Astrocyte (in vitro differentiated cells and primary cell): ENCODE results near the gene UQCRQ. TPM values are rescaled to one million over a fixed set of nuclear protein-coding genes. Genes with fewer than 3 reads are reported as not detected.

ENCODE experiments used
- DNase-seq: peaks from one replicate; pipeline ENCODE4 v3.0.0-alpha.2; 2010; ENCODE audit warnings: low read depth
- FAIRE-seq: peaks from 2 replicates; lab custom pipeline; 2011; peaks lifted over from hg19 to GRCh38; lab: Jason Lieb, UNC
- H2AFZ ChIP-seq: 2 replicates; pipeline ENCODE4 v1.6.0; 2012; ENCODE audit warnings: low read depth, low read length, inconsistent platforms
- H3K27ac ChIP-seq: 2 replicates; pipeline ENCODE4 v1.5.1; 2011; ENCODE audit warnings: low read depth, low read length, inconsistent platforms
- H3K27me3 ChIP-seq: 2 replicates; pipeline ENCODE4 v1.6.0; 2011; ENCODE audit warnings: low read length, inconsistent platforms; ENCODE audit not compliant: insufficient read depth
- H3K36me3 ChIP-seq: 2 replicates; pipeline ENCODE4 v1.5.1; 2011; ENCODE audit warnings: low read length, inconsistent platforms; ENCODE audit not compliant: insufficient read depth
- H3K4me1 ChIP-seq: 2 replicates; pipeline ENCODE4 v1.5.1; 2011; ENCODE audit warnings: low read length, inconsistent platforms; ENCODE audit not compliant: insufficient read depth
- H3K4me2 ChIP-seq: 2 replicates; pipeline ENCODE4 v1.6.0; 2012; ENCODE audit warnings: low read length, inconsistent platforms
- H3K4me3 ChIP-seq: 2 replicates; pipeline ENCODE4 v1.5.1; 2011; ENCODE audit warnings: low read depth, mild to moderate bottlenecking, low read length, inconsistent platforms; ENCODE audit not compliant: insufficient read depth
- H3K79me2 ChIP-seq: 2 replicates; pipeline ENCODE4 v1.6.0; 2012; ENCODE audit warnings: mild to moderate bottlenecking, low read length, inconsistent platforms; ENCODE audit not compliant: insufficient read depth
- H3K9ac ChIP-seq: 2 replicates; pipeline ENCODE4 v1.6.0; 2012; ENCODE audit warnings: mild to moderate bottlenecking, low read length, inconsistent platforms
- H3K9me3 ChIP-seq: 2 replicates; pipeline ENCODE4 v1.5.1; 2012; ENCODE audit warnings: low read depth, mild to moderate bottlenecking, low read length, inconsistent platforms; ENCODE audit not compliant: insufficient read depth
- H4K20me1 ChIP-seq: 2 replicates; pipeline ENCODE4 v1.6.0; 2012; ENCODE audit warnings: low read length, inconsistent platforms; ENCODE audit not compliant: insufficient read depth
- H3K27ac Mint-ChIP-seq: one replicate; pipeline ENCODE4 v1.8.0; 2021; ENCODE audit warnings: mild to moderate bottlenecking, mixed read lengths; ENCODE audit not compliant: unreplicated experiment
- H3K27me3 Mint-ChIP-seq: one replicate; pipeline ENCODE4 v1.8.0; 2021; ENCODE audit warnings: low read depth, mixed read lengths; ENCODE audit not compliant: unreplicated experiment
- H3K36me3 Mint-ChIP-seq: one replicate; pipeline ENCODE4 v1.8.0; 2021; ENCODE audit warnings: low read depth, mixed read lengths; ENCODE audit not compliant: unreplicated experiment
- H3K4me1 Mint-ChIP-seq: one replicate; pipeline ENCODE4 v1.8.0; 2021; ENCODE audit warnings: low read depth, mixed read lengths; ENCODE audit not compliant: unreplicated experiment
- H3K4me3 Mint-ChIP-seq: one replicate; pipeline ENCODE4 v1.8.0; 2021; ENCODE audit warnings: mild to moderate bottlenecking, moderate library complexity, mixed read lengths; ENCODE audit not compliant: unreplicated experiment
- H3K9me3 Mint-ChIP-seq: one replicate; pipeline ENCODE4 v1.8.0; 2021; ENCODE audit warnings: mild to moderate bottlenecking, mixed read lengths; ENCODE audit not compliant: unreplicated experiment
- EZH2 ChIP-seq: IDR thresholded peaks from 2 replicates; pipeline ENCODE4 v1.6.1; 2012; ENCODE audit warnings: mild to moderate bottlenecking, low read length, inconsistent platforms; ENCODE audit not compliant: insufficient read depth
- total RNA-seq: library from RNA; stranded (reverse); gene quantifications from 2 replicates; pipeline ENCODE4 v1.2.1, GENCODE V29; 2021
- TF ChIP-seq, protein P1 (sequence below): IDR thresholded peaks from 2 replicates; pipeline ENCODE4 v1.5.1; 2011; ENCODE audit warnings: low read depth, mild to moderate bottlenecking, inconsistent platforms, low read length, moderate library complexity; ENCODE audit not compliant: insufficient read depth

UQCRQ gene
- total RNA-seq, 1 donor from 2014 or later, result 382 TPM

DNA sequence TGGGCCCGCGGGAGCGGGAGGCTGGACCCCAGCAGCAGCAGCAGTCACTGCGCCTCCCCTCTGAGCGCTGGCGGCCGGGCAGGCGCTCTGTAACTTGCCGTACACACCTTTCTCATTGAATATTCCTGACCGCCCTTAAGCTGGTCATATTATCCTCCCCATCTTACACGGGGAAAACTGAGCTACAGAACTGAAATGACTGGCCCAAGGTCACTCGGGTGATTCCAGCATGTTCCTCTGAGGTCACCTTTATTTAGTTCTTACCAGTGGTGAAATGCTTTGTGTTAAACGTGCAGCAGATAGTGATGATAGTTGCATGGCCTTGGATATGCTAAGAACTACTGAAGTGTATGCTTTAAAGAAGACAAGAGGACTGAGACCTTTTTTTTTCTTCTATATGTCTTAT lies 607 bp downstream of the UQCRQ start:
- H3K36me3 ChIP-seq, result peaks cover 5% of the 10 kb centered on the region
- peak overlapping the region; percentile 94 for H3K9ac ChIP-seq
- peak overlapping the region; percentile 84 for H3K4me3 ChIP-seq
- FAIRE-seq (no peak), DNase-seq (no peak)
- peaks cover 6% of the 10 kb centered on the region for H3K4me1 ChIP-seq
- no peaks in the 10 kb centered on the region for H3K9me3 Mint-ChIP-seq
- peaks cover 2% of the 10 kb centered on the region for H3K27me3 ChIP-seq
- no peaks in the 10 kb centered on the region for H3K27me3 Mint-ChIP-seq
- H3K36me3 Mint-ChIP-seq, result peaks cover 12% of the 10 kb centered on the region
- peak overlapping the region; percentile 94 for H3K27ac ChIP-seq
- H3K4me1 Mint-ChIP-seq, result peaks cover 18% of the 10 kb centered on the region
- no peaks in the 10 kb centered on the region for H3K9me3 ChIP-seq
- H2AFZ ChIP-seq, result peak overlapping the region; percentile 66
- peak overlapping the region; percentile 98 for H3K27ac Mint-ChIP-seq
- TF ChIP-seq, protein P1, sequence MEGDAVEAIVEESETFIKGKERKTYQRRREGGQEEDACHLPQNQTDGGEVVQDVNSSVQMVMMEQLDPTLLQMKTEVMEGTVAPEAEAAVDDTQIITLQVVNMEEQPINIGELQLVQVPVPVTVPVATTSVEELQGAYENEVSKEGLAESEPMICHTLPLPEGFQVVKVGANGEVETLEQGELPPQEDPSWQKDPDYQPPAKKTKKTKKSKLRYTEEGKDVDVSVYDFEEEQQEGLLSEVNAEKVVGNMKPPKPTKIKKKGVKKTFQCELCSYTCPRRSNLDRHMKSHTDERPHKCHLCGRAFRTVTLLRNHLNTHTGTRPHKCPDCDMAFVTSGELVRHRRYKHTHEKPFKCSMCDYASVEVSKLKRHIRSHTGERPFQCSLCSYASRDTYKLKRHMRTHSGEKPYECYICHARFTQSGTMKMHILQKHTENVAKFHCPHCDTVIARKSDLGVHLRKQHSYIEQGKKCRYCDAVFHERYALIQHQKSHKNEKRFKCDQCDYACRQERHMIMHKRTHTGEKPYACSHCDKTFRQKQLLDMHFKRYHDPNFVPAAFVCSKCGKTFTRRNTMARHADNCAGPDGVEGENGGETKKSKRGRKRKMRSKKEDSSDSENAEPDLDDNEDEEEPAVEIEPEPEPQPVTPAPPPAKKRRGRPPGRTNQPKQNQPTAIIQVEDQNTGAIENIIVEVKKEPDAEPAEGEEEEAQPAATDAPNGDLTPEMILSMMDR, result no peak
- TF ChIP-seq EZH2, result no peak
- peaks cover 19% of the 10 kb centered on the region for H3K79me2 ChIP-seq
- H3K4me2 ChIP-seq, result peak overlapping the region; percentile 87
- peak overlapping the region; percentile 99 for H3K4me3 Mint-ChIP-seq
- H4K20me1 ChIP-seq, result peaks cover 3% of the 10 kb centered on the region

DNA sequence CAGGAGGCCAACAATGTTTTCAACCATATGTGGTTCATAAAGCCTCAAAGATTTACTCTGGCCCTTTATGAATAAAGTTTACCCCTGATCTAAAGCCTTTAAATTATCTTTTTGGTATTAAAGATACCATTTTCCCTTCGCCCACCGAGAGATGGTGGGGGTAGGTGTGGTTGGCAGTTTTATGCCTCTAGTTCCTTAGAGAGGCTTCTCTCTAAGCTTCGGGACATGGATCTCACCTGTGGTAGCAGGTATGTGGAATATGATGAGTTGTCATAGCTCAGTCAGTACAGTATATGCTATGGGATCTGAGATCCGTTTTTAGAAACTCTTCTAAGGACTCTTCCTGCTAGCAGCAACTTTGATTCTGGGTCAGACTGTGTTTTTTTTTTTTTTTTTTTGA lies 2.3 kb downstream of the UQCRQ start:
- H4K20me1 ChIP-seq, result peaks cover 6% of the 10 kb centered on the region
- no peak overlapping the region for H3K4me2 ChIP-seq
- H3K4me3 ChIP-seq, result no peak overlapping the region
- no peaks in the 10 kb centered on the region for H3K27me3 Mint-ChIP-seq
- H3K27ac ChIP-seq, result no peak overlapping the region
- no peaks in the 10 kb centered on the region for H3K27me3 ChIP-seq
- H3K36me3 Mint-ChIP-seq, result peaks cover 23% of the 10 kb centered on the region
- H3K4me1 Mint-ChIP-seq, result peaks cover 30% of the 10 kb centered on the region
- no peak overlapping the region for H3K9ac ChIP-seq
- H3K4me1 ChIP-seq, result peaks cover 6% of the 10 kb centered on the region
- TF ChIP-seq, protein P1, result no peak
- no peak for TF ChIP-seq EZH2
- H3K9me3 ChIP-seq, result no peaks in the 10 kb centered on the region
- DNase-seq (no peak), FAIRE-seq (no peak)
- H3K4me3 Mint-ChIP-seq, result peak overlapping the region; percentile 99
- H3K79me2 ChIP-seq, result peaks cover 19% of the 10 kb centered on the region
- H3K36me3 ChIP-seq, result peaks cover 10% of the 10 kb centered on the region
- H3K9me3 Mint-ChIP-seq, result no peaks in the 10 kb centered on the region
- H3K27ac Mint-ChIP-seq, result peak overlapping the region; percentile 78
- no peak overlapping the region for H2AFZ ChIP-seq

DNA sequence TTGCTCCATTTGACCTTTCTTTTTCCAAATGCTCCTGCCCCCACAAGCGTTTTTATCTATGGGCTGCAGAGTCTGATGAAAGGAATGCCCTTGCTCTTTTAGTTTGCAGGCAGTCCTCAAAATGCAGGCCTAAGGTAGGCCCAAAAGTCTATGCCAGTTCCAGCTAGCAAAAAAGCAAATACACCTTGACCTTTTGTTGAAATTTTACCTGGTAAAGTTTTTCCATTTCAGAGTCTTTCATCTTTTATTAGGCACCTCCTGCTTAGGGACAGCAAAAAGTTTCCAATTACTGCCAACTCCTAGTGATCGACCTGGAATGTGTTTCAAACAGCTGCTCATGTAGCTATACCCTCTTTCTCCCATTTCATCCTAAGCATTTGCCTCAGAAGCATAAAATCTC lies 4.4 kb downstream of the UQCRQ start:
- TF ChIP-seq, protein P1, result no peak
- no peak for TF ChIP-seq EZH2

More for the DNA sequence above, 4.4 kb downstream of the UQCRQ start:
- peaks cover 34% of the 10 kb centered on the region for H3K36me3 Mint-ChIP-seq
- Histone ChIP-seq H3K9me3 (no peaks in the 10 kb centered on the region), H3K79me2 (peaks cover 19% of the 10 kb centered on the region), H3K4me3 (no peak overlapping the region), H3K9ac (no peak overlapping the region), H3K4me2 (no peak overlapping the region), H3K4me1 (peaks cover 3% of the 10 kb centered on the region), H3K27me3 (no peaks in the 10 kb centered on the region), H3K27ac (no peak overlapping the region), H3K36me3 (peaks cover 15% of the 10 kb centered on the region), H4K20me1 (peaks cover 6% of the 10 kb centered on the region), H2AFZ (no peak overlapping the region)
- H3K27ac Mint-ChIP-seq, result no peak overlapping the region
- no peaks in the 10 kb centered on the region for H3K27me3 Mint-ChIP-seq
- no peak for FAIRE-seq
- H3K4me3 Mint-ChIP-seq, result no peak overlapping the region
- peaks cover 30% of the 10 kb centered on the region for H3K4me1 Mint-ChIP-seq
- no peaks in the 10 kb centered on the region for H3K9me3 Mint-ChIP-seq
- DNase-seq, result no peak
